ENCODE data around the gene SH3BP2. TPM values are rescaled to one million over a fixed set of nuclear protein-coding genes. Genes with fewer than 3 reads are reported as not detected.

SH3BP2 gene
- total RNA-seq, 1 experiment from 2014 or later: 15.6 TPM

DNA sequence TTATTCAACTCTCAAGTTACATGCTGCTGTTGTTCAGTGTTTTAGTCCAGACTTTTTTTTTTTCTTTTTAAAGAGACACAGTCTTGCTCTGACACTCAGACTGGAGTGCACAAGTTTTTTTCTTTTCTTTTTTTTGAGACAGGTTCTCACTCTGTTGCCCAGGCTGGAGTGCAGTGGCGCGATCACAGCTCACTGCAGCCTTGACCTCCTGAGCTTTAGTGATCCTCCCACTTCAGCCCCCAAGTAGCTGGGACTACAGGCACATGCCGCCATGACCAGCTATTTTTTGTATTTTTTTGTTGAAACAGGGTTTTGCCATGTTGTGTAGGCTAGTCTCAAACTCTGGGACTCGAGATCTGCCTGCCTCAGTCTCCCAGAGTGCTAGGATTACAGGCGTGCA lies 62.7 kb downstream of the SH3BP2 start:
- in situ Hi-C loops (cut with HindIII; ENCODE audit: low pct_unique_long_range_greater_than_20kb, low sequenced_read_pairs): no loop called here

DNA sequence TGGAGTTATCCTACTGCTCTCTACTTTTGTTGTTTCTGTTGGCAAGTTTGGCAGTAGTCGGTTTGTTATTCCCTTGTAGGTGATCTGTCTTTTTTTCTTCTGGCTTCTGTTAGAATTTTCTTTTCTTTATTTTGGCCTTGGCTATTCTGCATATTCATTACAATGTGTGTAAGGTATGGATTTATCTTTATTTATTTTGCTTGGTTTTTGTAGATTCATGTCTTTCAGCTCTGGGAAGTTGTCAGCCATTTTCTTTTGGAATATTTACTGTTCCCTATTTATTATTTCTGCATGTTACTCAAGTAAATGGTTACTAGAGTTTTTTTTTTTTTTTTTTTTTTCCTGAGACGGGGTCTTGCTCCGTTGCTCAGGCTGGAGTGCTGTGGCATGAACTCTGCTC lies 63.4 kb downstream of the SH3BP2 start:
- in situ Hi-C loops (cut with HindIII; ENCODE audit: low pct_unique_long_range_greater_than_20kb, low sequenced_read_pairs): no loop called here

More for the DNA sequence above, 62.7 kb downstream of the SH3BP2 start:
- DNase-seq (ENCODE audit: low read depth, low spot score): no peak

DNA sequence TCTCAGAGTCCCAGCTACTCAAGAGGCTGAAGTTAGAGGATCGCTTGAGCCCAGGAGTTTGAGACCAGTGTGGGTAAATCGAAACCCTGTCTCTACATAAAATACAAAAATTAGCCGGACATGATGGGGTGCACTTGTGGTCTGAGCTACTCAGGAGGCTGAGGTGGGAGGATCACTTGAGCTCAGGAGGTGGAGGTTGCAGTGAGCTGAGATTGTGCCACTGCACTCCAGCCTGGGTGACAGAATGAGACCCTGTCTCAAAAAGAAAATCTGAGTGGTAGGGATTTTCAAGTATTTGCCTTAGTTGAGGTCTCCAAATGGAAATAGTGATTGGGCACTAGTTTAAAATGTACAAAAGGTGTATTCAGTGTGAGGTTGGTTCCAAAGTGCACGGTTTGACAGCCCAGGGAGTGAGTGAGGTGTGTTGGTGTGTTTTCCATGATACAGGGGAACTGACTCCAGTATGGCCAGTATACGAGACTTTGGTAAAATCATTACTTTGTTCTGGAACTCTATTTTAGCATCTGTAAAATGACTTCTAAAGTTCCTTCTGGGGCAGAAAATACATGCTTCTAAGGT lies 64.6 kb downstream of the SH3BP2 start:
- in situ Hi-C loops (cut with HindIII; ENCODE audit: low pct_unique_long_range_greater_than_20kb, low sequenced_read_pairs): no loop called here
- DNase-seq (ENCODE audit: low read depth, low spot score): no peak

More for the DNA sequence above, 63.4 kb downstream of the SH3BP2 start:
- no peak for DNase-seq (ENCODE audit: low read depth, low spot score)

DNA sequence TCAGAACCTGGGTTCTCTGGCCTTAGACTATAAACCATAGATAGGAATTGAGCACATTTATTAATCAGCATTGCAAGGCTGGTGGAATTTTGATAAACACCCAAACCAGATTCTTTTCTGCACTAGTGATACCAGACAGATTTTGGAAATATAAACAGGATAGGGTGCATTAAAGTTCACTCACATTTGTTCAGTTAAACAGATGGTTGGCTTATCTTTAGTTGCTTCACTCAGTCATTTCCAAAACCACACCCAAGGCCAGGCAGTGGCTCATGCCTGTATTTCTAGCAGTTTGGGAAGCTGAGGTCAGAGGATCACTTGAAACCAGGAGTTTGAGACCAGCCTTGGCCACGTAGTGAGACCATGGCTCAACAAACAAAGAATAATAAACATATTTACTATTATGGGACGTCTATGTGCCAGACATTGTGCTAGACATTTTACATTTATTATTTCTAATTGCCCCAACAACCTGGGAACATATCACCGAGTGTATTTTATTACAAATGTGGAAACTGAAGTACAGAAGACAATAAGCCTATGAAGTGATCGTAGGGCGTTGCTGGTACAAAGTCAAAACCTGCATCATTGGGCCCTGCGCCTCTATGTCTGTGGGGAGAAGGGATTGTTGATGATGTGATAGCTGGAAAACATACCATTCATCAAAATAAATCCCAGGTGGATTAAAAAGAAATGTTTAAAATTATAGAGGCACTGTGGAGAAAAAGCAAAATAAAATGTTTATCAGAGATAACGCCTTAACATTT lies 65.7 kb downstream of the SH3BP2 start:
- no peak for DNase-seq (ENCODE audit: low read depth, low spot score)
- in situ Hi-C loops (cut with HindIII; ENCODE audit: low pct_unique_long_range_greater_than_20kb, low sequenced_read_pairs): no loop called here

DNA sequence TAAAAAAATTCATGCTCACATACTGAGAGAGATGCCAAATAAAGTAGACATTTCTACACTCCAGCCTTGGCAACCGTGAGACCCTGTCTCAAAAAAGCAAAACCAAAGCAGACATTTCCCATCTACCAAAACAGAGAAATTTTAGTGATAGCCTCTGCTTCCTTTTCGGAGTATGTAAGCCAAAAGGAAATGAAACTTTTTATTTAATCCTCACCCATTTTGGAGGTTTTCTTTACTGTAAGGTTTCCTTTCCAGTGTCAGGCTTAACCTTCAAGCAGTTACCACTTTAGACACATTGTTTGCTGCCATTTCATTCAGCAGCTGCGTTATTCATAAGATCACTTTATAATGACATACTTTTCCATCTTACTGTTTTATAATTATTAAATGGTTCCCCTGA lies 66.6 kb downstream of the SH3BP2 start:
- in situ Hi-C loops (cut with HindIII; ENCODE audit: low pct_unique_long_range_greater_than_20kb, low sequenced_read_pairs): no loop called here

DNA sequence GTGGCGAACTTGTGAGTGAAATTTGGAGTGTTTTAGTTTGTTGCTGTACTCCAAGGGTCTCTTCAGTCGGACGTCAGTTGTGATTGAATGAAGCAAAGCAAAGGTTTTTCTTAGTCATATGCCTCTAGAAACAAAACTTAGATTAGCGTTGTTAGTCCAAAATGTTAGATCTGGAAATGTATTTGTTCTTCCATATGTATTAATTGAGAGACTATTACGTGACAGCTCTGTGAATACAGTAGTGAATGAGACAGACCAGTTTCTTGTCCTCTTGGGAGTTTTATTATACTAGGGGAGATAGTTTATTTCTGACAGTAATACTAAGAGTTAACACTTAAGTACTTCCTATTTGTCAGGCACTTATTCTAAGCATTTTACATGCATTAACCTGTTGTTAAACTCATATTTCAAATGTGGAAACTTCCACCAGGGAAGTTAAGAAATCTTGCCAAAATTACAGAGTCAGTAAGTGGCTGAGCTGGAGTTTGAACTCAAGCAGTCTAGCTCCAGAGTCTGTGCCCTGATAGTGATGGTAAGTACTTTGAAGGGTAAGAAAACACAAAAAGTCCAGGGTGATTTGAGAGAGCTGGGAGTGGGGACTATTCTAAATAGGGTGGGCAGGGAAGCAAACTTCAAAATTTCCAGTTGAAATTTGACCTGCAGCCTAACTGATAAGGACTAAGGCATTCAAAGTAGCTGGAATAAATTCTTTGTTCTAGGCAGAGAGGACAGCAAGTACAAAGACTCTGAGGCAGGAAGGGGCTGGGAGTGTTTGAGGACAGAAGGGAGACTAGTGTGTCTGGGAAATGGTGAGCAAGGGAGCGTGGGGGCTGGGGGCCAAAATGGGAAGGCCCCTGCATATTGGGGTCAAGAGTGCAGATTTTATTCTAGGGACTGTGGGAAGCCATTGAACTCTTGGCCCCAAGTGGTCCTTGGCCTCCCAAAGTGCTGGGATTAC lies 67.8 kb downstream of the SH3BP2 start:
- no peak for DNase-seq (ENCODE audit: low read depth, low spot score)
- in situ Hi-C loops (cut with HindIII; ENCODE audit: low pct_unique_long_range_greater_than_20kb, low sequenced_read_pairs): no loop called here

More for the DNA sequence above, 66.6 kb downstream of the SH3BP2 start:
- DNase-seq (ENCODE audit: low read depth, low spot score): no peak

DNA sequence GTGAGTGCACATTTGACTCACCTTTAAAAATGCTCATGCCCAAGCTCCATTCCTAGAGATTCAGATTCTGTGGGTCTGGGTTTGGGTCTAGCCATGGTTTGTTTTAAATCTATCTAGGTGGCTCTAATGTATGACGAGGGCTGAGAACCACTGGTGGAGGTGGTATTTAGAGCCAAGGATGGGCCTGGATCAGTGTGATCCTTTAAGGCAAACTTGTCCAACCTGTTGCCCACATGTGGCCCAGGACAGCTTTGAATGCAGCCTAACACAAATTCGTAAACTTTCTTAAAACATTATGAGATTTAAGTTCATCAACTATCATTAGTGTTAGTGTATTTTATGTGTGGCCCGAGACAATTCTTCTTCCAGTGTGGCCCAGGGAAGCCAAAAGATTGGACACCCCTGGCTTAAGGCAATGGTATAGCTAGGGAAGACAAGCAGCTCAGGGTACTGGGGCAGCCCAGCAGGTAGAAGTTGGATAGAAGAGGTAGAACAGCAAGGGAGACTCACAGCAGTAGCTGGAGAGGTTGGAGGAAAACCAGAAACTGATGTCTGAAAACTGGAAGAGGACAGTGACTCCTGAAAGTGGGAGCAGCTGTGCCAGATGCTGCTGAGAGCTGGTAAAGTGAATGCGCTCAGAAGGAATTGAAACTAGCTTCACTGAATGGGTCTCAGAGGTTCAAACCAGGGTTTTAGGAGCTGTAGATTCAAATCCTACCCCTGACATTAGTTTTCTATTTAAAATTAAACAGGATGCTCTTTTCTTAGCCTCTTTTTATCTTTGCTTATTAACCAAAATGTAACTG lies 68.9 kb downstream of the SH3BP2 start:
- in situ Hi-C loops (cut with HindIII; ENCODE audit: low pct_unique_long_range_greater_than_20kb, low sequenced_read_pairs): no loop called here
- DNase-seq (ENCODE audit: low read depth, low spot score): no peak

DNA sequence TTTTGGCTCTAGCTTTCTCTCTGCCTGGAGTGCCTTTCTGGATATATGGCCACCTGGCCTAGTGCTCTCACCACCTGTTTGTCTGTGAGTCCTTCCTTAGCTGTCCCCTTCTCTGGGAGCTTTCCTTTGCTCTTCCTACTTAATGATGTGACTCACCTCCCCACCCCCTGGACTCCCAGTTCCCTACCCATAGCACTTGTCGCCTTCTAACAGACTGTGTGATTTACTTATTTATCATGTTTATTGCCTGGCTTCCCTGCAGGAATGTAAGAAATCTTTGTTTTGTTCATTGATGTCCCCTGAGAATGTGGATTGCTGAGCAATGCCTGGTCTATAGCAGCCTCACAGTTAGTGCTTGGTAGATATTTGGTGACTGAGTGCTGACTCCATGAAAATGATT lies 69.6 kb downstream of the SH3BP2 start:
- in situ Hi-C loops (cut with HindIII; ENCODE audit: low pct_unique_long_range_greater_than_20kb, low sequenced_read_pairs): no loop called here
- DNase-seq (ENCODE audit: low read depth, low spot score): peak; percentile 8

DNA sequence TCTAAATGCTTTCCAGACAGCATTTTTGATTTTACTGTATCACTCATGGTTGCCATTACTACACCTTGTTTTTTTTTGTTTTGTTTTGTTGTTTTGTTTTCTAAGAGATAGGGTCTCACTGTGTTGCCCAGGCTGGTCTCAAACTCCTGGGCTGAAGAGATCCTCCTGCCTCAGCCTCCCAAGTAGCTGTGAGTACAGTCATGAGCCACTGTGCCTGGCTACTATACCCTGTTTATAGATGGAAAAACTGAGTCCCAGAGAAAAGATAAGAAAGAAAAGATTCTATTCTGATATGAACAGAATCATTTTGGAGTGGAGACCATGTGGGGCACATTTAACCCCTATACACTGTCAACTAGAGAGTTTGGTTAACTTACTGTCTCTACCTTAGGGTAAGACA lies 70.8 kb downstream of the SH3BP2 start:
- in situ Hi-C loops (cut with HindIII; ENCODE audit: low pct_unique_long_range_greater_than_20kb, low sequenced_read_pairs): no loop called here
- no peak for DNase-seq (ENCODE audit: low read depth, low spot score)

DNA sequence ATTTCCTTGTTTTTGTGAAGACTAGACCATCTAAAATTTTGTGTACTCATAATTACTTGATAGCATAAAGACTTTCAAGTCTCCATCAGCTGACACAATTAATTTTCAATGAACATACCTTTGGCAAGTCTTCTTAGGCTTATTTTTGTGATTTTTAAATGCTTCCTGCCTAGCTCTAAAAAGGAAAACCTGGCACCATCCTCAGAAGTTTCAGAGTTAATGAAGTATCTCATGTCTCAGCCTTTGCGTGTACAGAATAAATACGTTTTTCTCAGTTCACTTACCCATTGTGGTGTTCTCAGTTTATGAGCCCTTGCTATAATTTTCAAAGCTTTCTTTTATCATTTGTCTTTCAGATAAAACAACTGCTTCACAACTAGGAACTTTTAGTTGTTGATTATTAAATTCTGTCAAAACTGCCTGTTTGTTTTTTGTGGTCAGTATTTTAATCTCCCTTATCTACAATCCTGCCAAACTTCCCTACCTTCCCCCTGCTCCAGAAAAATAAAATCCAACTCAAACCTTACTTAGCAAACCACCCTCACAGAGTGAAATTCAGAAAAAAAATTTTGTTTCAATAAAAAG lies 72.4 kb downstream of the SH3BP2 start:
- in situ Hi-C loops (cut with HindIII; ENCODE audit: low pct_unique_long_range_greater_than_20kb, low sequenced_read_pairs): no loop called here
- DNase-seq (ENCODE audit: low read depth, low spot score): no peak

DNA sequence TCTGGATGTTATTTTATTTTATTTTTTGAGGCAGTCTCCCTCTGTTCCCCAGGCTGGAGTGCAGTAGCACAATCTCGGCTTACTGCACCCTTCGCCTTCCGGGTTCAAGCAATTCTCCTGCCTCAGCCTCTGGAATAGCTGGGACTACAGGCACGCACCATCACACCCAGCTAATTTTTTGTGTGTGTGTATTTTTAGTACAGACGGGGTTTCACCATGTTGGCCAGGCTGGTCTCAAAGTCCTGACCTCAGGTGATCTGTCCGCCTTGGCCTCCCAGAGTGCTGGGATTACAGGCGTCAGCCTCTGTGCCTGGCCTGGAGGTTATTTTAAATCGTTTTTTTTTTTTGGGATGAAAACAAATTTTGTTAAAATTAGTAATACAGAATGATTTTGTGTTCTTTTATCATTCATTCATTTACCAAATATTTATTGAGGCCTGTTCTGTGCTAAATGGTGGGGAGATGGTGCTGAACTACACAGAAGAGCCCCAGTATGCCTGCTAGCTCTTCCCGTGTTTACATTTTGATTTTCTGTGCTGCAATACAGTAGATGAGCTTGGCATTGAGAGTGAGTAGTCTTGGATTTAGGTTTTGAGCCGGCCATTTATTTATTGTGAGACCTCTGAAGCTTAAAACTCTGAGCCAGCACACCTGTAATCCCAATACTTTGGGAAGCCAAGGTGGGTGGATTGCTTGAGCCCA lies 73.4 kb downstream of the SH3BP2 start:
- no peak for DNase-seq (ENCODE audit: low read depth, low spot score)
- in situ Hi-C loops (cut with HindIII; ENCODE audit: low pct_unique_long_range_greater_than_20kb, low sequenced_read_pairs): no loop called here

DNA sequence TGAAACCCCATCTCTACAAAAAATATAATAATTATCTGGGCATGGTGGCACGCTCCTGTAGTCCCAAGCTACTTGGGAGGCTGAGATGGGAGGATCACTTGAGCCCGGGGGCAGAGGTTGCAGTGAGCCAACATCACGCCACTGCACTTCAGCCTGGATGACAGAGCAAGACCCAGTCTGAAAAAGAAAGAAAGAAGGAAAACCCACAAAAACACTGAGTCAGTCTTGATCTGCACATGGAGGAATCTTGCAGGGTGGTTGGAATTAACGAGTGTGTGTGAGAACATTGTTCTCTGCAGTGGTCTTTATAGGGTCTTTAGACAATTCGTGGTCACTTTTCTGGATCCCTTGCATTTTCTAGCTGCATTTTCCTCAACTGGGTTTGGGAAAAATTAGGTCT lies 74.0 kb downstream of the SH3BP2 start:
- in situ Hi-C loops (cut with HindIII; ENCODE audit: low pct_unique_long_range_greater_than_20kb, low sequenced_read_pairs): no loop called here
- no peak for DNase-seq (ENCODE audit: low read depth, low spot score)

DNA sequence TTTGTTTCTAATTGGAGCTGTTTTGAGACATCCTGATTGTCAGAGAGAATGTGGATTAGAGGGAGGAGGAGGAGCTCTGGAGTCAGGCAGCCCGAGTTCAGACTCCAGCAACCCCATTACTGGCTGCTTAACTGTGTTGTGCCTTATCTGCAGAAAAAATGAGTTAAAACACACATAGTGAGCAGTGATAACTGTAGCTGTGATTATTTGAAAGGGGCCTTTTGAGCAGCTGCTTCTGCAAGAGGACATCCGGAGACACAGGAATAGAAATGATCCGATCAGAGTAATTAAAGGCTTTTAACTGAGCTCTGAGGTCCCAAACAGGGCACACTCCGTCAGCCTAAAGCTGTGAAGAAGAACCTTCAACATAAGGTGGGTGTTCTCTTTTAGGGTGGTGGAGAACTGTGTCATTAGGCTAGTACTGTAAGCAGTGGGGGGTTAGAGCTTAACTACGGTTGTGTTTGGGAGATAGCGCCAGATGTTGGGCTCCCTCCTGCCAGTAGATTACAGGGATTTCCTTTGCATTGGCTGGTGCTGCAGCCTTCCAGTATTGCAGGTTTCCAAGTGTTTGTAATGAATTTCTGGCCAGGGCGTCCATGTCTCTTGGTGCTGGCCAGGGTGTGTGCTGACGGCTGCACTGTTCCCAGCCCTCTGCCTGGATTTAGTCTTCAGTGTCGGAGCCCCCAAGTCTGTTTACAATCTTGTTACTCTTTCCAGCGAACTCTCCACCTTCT lies 75.0 kb downstream of the SH3BP2 start:
- DNase-seq (ENCODE audit: low read depth, low spot score): no peak
- in situ Hi-C loops (cut with HindIII; ENCODE audit: low pct_unique_long_range_greater_than_20kb, low sequenced_read_pairs): no loop called here

DNA sequence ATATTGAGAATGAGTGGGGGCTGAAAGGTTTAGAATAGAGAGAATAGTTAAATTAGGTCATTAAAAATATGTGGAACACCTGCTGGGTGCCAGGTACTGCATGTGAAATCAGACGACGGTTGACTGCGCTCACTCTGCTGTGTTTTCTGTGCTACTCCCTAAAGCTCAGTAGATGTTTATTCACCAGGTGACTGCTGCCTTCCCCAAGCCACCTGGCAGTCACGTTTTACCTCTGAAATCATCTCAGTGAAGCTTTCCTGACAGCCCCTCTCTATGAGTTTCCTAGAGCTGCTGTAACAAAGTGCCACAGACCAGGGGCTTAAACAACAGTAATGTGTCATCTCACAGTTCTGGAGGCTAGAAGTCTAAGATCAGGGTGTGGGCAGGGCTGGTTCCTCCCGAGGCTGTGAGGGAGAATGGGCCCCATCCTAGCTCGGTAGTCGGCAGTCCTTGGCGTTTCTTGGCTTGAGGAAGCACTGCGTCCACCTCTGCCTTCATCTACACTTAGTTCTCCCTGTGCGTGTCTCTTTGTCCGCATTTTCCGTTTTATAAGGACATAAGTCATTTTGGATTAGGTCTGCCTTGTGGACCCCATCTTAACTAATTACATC lies 76.1 kb downstream of the SH3BP2 start:
- in situ Hi-C loops (cut with HindIII; ENCODE audit: low pct_unique_long_range_greater_than_20kb, low sequenced_read_pairs): no loop called here

DNA sequence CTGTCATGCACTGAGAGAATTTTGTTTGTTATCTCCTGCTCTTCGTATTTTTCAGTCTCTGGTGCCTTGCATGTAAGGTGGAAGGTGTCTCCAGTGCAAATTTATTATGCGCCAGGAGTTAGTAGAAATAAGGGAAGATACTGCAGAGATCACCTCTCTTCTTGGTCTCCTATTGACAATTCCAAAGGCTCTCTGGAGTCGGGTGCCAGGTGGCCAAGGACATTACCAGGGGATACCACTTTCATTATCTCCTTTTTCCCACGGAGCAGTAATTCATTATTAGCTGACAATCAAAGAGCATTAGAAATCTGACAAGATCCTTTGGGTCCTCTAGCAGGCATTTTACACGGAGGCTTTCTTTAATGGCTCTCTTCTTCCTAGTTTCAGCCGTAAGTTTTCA lies 76.8 kb downstream of the SH3BP2 start:
- in situ Hi-C loops (cut with HindIII; ENCODE audit: low pct_unique_long_range_greater_than_20kb, low sequenced_read_pairs): no loop called here
- DNase-seq (ENCODE audit: low read depth, low spot score): no peak

More for the DNA sequence above, 76.1 kb downstream of the SH3BP2 start:
- no peak for DNase-seq (ENCODE audit: low read depth, low spot score)

DNA sequence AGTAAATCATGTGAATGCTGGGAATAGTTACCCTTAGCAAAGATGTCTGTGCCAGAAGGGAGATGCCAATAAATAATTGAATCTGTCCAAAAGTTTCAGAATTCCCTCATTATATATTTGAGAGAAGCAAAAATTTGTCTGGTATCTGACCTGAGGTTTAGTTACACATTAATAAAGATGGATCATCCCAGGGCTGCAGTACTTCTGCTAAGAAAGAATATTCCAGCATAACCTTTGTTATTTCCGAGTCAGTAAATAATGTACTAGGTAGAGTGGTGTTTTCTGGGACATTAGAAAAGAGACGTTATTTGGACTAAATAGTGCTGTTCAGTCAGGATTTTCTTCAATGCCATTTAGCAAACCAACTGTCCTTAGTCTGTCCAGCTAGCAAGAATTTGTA lies 77.2 kb downstream of the SH3BP2 start:
- in situ Hi-C loops (cut with HindIII; ENCODE audit: low pct_unique_long_range_greater_than_20kb, low sequenced_read_pairs): no loop called here

More for the DNA sequence above, 77.2 kb downstream of the SH3BP2 start:
- no peak for DNase-seq (ENCODE audit: low read depth, low spot score)
